ENCODE measurements around the gene APOBR.
"Not testable (repeated sequence)": the region's sequence is repeated elsewhere in the genome, so short reads cannot be mapped to it uniquely, and the experiment has no call there.

APOBR gene

GRCh38 chr16:28542646-28543045, 48.2 kb downstream of the APOBR start:
- TF ChIP-seq CTCF (IDR thresholded peaks at IDR 0.05; ENCODE audit: low read depth, low read length, poor library complexity, severe bottlenecking) (no peak), EZH2phosphoT487 (IDR thresholded peaks at IDR 0.05; ENCODE audit: borderline replicate concordance, low read length) (no peak)
- H3K79me2 ChIP-seq (ENCODE audit: control insufficient read depth, low read length), result no peaks in the 10 kb centered on the region
- H3F3A ChIP-seq (ENCODE audit: control insufficient read depth, insufficient read depth), result no peaks in the 10 kb centered on the region
- H3K9me2 ChIP-seq (replicated peaks; ENCODE audit: control insufficient read depth, low read length), result no peaks in the 10 kb centered on the region
- H3K36me3 ChIP-seq (ENCODE audit: control insufficient read depth, low read length), result no peaks in the 10 kb centered on the region
- no peaks in the 10 kb centered on the region; the same call in 1 of the 2 replicates for H3K4me1 ChIP-seq (ENCODE audit: control insufficient read depth, low read length)
- H3K4me3 ChIP-seq (ENCODE audit: low read length), result no peak overlapping the region
- no peaks in the 10 kb centered on the region for H4K20me1 ChIP-seq (ENCODE audit: control insufficient read depth, insufficient read depth, low read depth, low read length)
- H3K27ac ChIP-seq (ENCODE audit: low read depth, low read length), result no peak overlapping the region
- no peaks in the 10 kb centered on the region for H3K9me3 ChIP-seq (ENCODE audit: control insufficient read depth, insufficient read depth, low read length)
- peaks cover 19% of the 10 kb centered on the region for H3K27me3 ChIP-seq (ENCODE audit: control insufficient read depth, low read length)
- 0 out of 2 replicates have a peak overlapping the region, but pooled peaks have one; percentile 10 for H3K4me2 ChIP-seq (ENCODE audit: low read length)

- Histone ChIP-seq H3K4me2 (ENCODE audit: low read length) (0 out of 2 replicates have a peak overlapping the region, but pooled peaks have one; percentile 10), H3K4me3 (ENCODE audit: low read length) (no peak overlapping the region), H3K27ac (ENCODE audit: low read depth, low read length) (no peak overlapping the region), H3K4me1 (ENCODE audit: control insufficient read depth, low read length) (no peaks in the 10 kb centered on the region; the same call in 1 of the 2 replicates), H3K9me2 (replicated peaks; ENCODE audit: control insufficient read depth, low read length) (no peaks in the 10 kb centered on the region), H4K20me1 (ENCODE audit: control insufficient read depth, insufficient read depth, low read depth, low read length) (no peaks in the 10 kb centered on the region), H3F3A (ENCODE audit: control insufficient read depth, insufficient read depth) (no peaks in the 10 kb centered on the region), H3K79me2 (ENCODE audit: control insufficient read depth, low read length) (no peaks in the 10 kb centered on the region), H3K36me3 (ENCODE audit: control insufficient read depth, low read length) (no peaks in the 10 kb centered on the region), H3K27me3 (ENCODE audit: control insufficient read depth, low read length) (peaks cover 19% of the 10 kb centered on the region), H3K9me3 (ENCODE audit: control insufficient read depth, insufficient read depth, low read length) (no peaks in the 10 kb centered on the region)
- TF ChIP-seq CTCF (IDR thresholded peaks at IDR 0.05; ENCODE audit: low read depth, low read length, poor library complexity, severe bottlenecking) (no peak), EZH2phosphoT487 (IDR thresholded peaks at IDR 0.05; ENCODE audit: borderline replicate concordance, low read length) (no peak)
These were observed 48.6 kb downstream of the APOBR start for GRCh38 chr16:28543072-28543471.

- no peaks in the 10 kb centered on the region for H4K20me1 ChIP-seq (ENCODE audit: control insufficient read depth, insufficient read depth, low read depth, low read length)
- no peaks in the 10 kb centered on the region for H3F3A ChIP-seq (ENCODE audit: control insufficient read depth, insufficient read depth)
- no peak overlapping the region for H3K27ac ChIP-seq (ENCODE audit: low read depth, low read length)
- H3K4me3 ChIP-seq (ENCODE audit: low read length), result no peak overlapping the region
- H3K27me3 ChIP-seq (ENCODE audit: control insufficient read depth, low read length), result peaks cover 19% of the 10 kb centered on the region
- no peak overlapping the region for H3K4me2 ChIP-seq (ENCODE audit: low read length)
- no peaks in the 10 kb centered on the region for H3K79me2 ChIP-seq (ENCODE audit: control insufficient read depth, low read length)
- no peaks in the 10 kb centered on the region for H3K36me3 ChIP-seq (ENCODE audit: control insufficient read depth, low read length)
- H3K4me1 ChIP-seq (ENCODE audit: control insufficient read depth, low read length), result no peaks in the 10 kb centered on the region; the same call in 1 of the 2 replicates
- no peaks in the 10 kb centered on the region for H3K9me2 ChIP-seq (replicated peaks; ENCODE audit: control insufficient read depth, low read length)
- no peaks in the 10 kb centered on the region for H3K9me3 ChIP-seq (ENCODE audit: control insufficient read depth, insufficient read depth, low read length)
- no peak for TF ChIP-seq EZH2phosphoT487 (IDR thresholded peaks at IDR 0.05; ENCODE audit: borderline replicate concordance, low read length)
- no peak for TF ChIP-seq CTCF (IDR thresholded peaks at IDR 0.05; ENCODE audit: low read depth, low read length, poor library complexity, severe bottlenecking)
These were observed 50.6 kb downstream of the APOBR start for GRCh38 chr16:28544998-28545397.

- not testable (repeated sequence) for H3K79me2 ChIP-seq (ENCODE audit: control insufficient read depth, low read length); H3K4me1 ChIP-seq (ENCODE audit: control insufficient read depth, low read length); H3K9me3 ChIP-seq (ENCODE audit: control insufficient read depth, insufficient read depth, low read length); H3K9me2 ChIP-seq (replicated peaks; ENCODE audit: control insufficient read depth, low read length); H3F3A ChIP-seq (ENCODE audit: control insufficient read depth, insufficient read depth); H3K4me2 ChIP-seq (ENCODE audit: low read length); H4K20me1 ChIP-seq (ENCODE audit: control insufficient read depth, insufficient read depth, low read depth, low read length); H3K4me3 ChIP-seq (ENCODE audit: low read length); H3K27ac ChIP-seq (ENCODE audit: low read depth, low read length); H3K36me3 ChIP-seq (ENCODE audit: control insufficient read depth, low read length)
- H3K27me3 ChIP-seq (ENCODE audit: control insufficient read depth, low read length), result peaks cover 19% of the 10 kb centered on the region
These were observed 51.5 kb downstream of the APOBR start for GRCh38 chr16:28545964-28546363.
